Right ventricle myocardium inferior (tissue), 1 donor: Measurements from ENCODE around the gene LPAR3. TPM values are rescaled to one million over a fixed set of nuclear protein-coding genes. Genes with fewer than 3 reads are reported as not detected.

Experiments
- ATAC-seq: fragments of 200-7000 bp; cut with Tn5 transposase; one replicate; pipeline ENCODE4 v1.9.1; 2020; ENCODE audit warnings: mild to moderate bottlenecking, moderate library complexity
- DNase-seq: peaks from one replicate; pipeline ENCODE4 v3.0.0; 2021; ENCODE audit errors: missing footprints
- intact Hi-C: fragments of 100-400 bp; cut with DNase I; formaldehyde crosslinking; loops from one replicate; pipeline ENCODE4 v1.11.0; 2022
- total RNA-seq: library from RNA; stranded (reverse); fragmentation: NEBNext Ultra II Directional; extraction: Animal tissue kit (Norgen Biotek cat#: 25700); gene quantifications from one replicate; pipeline ENCODE4 v1.2.1, GENCODE V29; 2021
- donor health status: DM: no; HTN: yes; CAD: no; lungs with severe emphysema.

The LPAR3 gene
- total RNA-seq, 1 donor from 2014 or later = 16.6 TPM

DNA sequence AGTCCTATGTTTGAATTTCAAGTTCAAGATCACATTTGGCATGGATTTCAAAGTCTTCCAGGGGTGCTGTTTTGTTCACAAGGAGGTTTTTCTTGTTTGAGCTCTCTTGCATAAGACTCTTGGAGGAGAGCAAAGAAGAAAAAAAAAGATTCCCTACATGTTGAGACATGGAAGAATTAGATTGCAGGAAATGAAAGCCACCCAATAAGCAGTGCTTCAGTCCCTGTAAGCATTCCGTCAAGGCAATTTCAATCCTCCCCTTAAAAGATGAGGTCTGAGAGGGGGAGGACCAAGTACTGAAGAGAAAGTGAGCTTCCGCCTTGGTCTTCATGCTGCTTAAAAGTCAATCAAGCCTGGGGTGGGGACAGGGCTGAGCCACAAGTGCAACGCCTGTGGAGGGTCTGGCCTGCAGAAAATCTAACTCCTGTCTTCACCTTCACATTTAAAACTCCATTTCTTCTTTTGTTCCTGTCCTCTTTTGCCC lies 50.2 kb downstream of the LPAR3 start:
- ATAC-seq (no peak), DNase-seq (no peak)
- intact Hi-C loops = no loop called here

DNA sequence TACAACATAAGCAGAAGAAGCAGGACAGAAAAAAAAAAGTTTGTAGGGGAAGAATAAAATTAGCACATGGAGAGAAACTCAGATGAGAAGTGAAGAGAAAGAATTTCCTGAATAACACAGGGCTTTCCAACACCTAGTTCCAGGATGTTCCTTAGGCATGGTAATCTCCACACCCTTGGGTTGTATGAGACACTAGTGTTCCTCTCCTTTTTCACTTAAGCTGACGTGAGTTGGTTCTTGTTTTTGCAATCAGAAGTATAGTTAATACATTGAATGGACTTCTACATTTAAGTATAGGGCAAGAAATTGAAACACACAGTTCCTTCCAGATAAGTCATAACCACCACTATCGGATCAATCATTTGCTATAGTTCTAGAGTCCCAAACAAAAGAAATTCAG lies 51.0 kb downstream of the LPAR3 start:
- ATAC-seq (no peak), DNase-seq (no peak)
- intact Hi-C loops = no loop called here

DNA sequence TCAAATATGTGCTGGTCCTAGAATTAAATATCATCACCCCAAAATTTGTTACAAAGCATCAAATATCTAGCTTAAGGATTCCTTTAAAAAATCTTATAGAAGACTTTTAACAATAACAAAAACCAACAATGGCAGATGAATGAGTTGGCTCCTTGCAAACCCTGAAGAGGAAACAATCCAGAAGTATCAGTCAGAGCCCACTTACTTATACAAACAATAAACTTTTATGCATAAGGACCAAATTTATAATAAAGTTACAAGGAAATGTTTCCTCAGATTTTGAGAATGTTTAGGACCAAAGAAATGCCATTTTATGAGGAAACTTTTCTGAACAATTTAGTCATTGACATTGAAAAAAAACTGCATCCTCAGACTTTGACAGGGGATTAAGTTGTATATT lies 52.7 kb downstream of the LPAR3 start:
- ATAC-seq (no peak), DNase-seq (no peak)
- intact Hi-C loops = no loop called here

GRCh38 chr1:84839544-84839943 lies 53.5 kb downstream of the LPAR3 start:
- ATAC-seq (no peak), DNase-seq (no peak)
- intact Hi-C loops = no loop called here

- no peak for DNase-seq
- ATAC-seq = no peak
- intact Hi-C loops = no loop called here
Observed at GRCh38 chr1:84836145-84836544, 56.9 kb downstream of the LPAR3 start.

DNA sequence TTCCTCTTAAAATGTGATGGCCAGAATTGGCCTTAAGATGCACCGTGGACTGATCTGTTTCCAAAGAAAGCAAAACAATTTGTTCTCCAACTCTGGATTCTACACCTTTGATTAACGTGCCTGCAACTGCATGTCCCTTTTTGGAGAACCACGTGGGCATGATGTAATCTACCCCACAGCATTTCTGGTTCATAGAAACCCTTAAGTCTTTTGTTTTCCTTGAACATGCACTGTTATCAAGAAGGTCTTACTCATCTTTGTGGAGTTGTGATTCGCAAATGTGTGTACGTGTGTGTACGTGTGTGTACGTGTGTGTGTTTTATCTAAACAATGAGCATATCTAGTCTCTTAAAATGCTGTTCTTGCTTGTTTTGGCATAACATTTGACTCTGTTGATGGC lies 57.8 kb downstream of the LPAR3 start:
- DNase-seq = no peak
- ATAC-seq = no peak
- intact Hi-C loops = no loop called here

DNA sequence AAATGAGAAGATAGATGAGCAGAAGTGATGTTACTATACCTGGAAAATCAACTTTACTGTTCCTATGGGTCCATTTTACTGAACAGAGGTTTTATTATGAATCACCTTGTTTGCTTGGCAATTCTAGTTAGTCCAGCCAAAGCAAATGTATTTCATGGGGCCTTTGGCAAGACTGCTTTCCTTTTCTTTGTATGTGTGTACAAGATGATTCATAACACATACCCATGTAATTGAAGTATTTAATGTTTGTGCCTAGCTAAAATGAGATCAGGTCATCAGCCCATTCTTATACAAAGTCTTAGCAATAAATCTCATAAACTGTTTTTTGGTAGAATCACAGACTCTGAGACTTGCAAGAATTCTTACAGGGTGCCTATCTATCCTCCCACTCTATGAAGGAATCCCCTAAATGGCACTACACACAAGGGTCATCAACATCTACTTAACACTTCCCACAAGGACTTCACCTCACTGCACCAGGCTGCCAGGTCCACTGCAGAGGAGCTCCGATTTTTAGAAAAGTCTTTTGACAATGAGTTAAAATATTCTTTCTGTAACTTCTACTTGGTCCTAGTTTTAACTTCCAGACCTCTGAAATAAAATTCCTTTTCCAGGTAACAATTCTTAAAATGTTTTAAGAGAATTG lies 58.5 kb downstream of the LPAR3 start:
- ATAC-seq (no peak), DNase-seq (no peak)
- intact Hi-C loops = no loop called here

- ATAC-seq (no peak), DNase-seq (no peak)
- intact Hi-C loops = no loop called here
Observed at GRCh38 chr1:84833194-84833593, 59.8 kb downstream of the LPAR3 start.

DNA sequence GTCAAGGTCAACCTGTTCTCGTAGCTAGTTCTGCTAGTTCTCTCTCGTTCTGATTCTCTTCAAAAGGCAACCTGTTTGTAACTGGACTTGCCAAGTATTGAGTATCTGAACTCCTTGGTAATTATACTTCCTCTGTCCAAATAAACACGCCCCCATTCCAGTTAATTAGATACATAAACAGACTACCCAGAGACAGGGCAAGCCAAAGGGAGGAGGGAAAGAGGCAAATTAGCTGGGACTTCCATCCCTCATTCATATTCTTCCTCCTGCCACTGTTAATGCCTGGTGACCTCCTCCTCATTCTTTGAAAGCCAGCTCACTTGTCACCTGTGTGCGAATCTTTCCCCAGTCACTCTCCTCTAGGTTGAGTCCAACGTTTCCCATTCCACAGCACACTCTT lies 62.9 kb downstream of the LPAR3 start:
- DNase-seq (no peak), ATAC-seq (no peak)
- intact Hi-C loops = no loop called here

- DNase-seq (no peak), ATAC-seq (no peak)
- intact Hi-C loops = no loop called here
Observed at GRCh38 chr1:84827976-84828375, 65.0 kb downstream of the LPAR3 start.

GRCh38 chr1:84827555-84827954 lies 65.5 kb downstream of the LPAR3 start:
- no peak for ATAC-seq
- intact Hi-C loops = no loop called here
- no peak for DNase-seq

- intact Hi-C loops = no loop called here
- ATAC-seq (no peak), DNase-seq (no peak)
Observed at GRCh38 chr1:84825161-84825560, 67.8 kb downstream of the LPAR3 start.

DNA sequence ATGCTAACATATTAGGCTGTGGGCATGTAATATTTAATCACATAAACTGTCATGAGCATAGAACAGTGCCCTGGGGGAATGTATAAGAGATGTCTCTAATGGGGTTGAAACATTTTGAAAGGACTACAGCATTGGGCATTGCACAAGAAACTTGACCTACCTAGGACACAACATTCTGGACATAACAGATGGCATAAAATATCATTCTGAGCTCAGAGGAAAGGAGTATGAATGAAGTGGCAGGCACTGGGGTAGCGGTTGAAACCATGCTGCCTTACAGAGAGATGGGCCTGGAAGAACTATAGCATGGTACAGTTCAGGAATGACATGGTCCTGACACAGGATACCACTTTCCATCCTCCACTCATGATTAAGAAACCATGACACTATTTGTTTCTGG lies 69.0 kb downstream of the LPAR3 start:
- ATAC-seq (no peak), DNase-seq (no peak)
- intact Hi-C loops = no loop called here

DNA sequence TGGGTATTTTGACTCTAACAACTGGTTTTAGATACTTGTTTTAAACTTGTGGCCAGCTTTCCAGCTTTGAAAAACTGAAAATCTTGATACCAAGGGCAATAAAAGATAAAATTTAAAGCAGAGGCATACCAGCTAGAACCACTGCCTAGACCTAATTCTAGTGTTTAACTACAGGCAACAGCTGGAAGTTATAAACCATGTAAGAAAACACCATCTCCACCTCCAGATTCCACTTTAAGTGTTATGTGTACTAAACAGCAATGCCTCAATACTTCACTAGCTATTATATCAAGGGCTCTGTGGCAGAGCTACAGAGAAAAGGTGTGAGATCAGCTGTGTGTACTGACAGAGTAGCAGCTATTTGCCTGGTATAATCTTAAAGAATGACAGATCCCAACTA lies 69.5 kb downstream of the LPAR3 start:
- ATAC-seq = no peak
- intact Hi-C loops = no loop called here
- no peak for DNase-seq

DNA sequence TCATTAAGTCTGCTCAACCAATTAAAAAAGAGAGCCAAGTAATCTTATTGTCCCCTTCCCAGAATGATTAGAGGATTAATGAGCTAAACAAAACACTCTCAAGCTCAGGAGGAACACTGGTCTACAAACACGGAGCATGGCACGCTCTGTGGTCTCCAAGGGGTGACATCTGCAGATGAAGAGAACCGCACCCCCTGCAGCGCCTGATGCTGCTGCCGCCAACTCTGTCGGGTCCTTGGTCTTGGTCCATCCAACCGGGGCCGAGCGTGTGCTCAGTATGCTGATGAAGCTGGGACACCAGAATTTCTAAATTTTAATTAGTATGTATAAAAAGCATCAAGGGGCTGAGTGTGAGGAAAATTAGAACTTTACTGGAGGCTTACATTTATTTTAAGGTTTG lies 82.7 kb downstream of the LPAR3 start:
- ATAC-seq = no peak
- no peak for DNase-seq
- intact Hi-C loops = no loop called here

- ATAC-seq (no peak), DNase-seq (no peak)
- intact Hi-C loops = no loop called here
Observed at GRCh38 chr1:84809023-84809422, 84.0 kb downstream of the LPAR3 start.

GRCh38 chr1:84803604-84804003 lies 89.4 kb downstream of the LPAR3 start:
- no peak for DNase-seq
- no peak for ATAC-seq
- intact Hi-C loops = no loop called here

- intact Hi-C loops = no loop called here
- no peak for DNase-seq
- ATAC-seq = no peak
Observed at GRCh38 chr1:84802567-84803232, 90.3 kb downstream of the LPAR3 start.

GRCh38 chr1:84800090-84801073 lies 92.6 kb downstream of the LPAR3 start:
- no peak for DNase-seq
- no peak for ATAC-seq
- intact Hi-C loops = no loop called here

DNA sequence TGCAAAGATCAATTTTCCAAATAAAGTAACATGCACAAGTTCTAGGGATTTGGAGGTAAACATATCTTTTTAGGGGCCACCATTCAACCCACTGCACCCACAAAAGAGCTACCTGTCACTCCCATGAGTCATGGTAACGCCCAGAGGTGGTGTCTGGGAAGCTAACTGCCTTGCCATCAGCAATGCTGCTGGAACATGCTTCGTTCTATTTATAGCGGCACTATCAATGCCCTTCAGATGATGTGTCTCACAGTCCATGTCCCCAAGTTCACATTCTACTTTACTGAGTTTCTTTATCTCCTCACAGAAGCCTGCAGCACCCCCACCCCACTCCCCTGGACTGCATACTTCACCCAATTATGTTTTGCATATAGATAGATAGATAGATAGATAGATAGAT lies 95.4 kb downstream of the LPAR3 start:
- DNase-seq = no peak
- peak; percentile 89 for ATAC-seq
- intact Hi-C loops = loop anchor here (2.0 kb wide), 1 partner anchor 95 kb away; the partner anchor contains the start of gene LPAR3
